ENCODE measurements around the gene KRT34. TPM values are rescaled to one million over a fixed set of nuclear protein-coding genes. Genes with fewer than 3 reads are reported as not detected.

The KRT34 gene
- total RNA-seq, 5 donors from 2014 or later (not counting 1 experiment from before 2014, with no cell fraction given), result not detected

DNA sequence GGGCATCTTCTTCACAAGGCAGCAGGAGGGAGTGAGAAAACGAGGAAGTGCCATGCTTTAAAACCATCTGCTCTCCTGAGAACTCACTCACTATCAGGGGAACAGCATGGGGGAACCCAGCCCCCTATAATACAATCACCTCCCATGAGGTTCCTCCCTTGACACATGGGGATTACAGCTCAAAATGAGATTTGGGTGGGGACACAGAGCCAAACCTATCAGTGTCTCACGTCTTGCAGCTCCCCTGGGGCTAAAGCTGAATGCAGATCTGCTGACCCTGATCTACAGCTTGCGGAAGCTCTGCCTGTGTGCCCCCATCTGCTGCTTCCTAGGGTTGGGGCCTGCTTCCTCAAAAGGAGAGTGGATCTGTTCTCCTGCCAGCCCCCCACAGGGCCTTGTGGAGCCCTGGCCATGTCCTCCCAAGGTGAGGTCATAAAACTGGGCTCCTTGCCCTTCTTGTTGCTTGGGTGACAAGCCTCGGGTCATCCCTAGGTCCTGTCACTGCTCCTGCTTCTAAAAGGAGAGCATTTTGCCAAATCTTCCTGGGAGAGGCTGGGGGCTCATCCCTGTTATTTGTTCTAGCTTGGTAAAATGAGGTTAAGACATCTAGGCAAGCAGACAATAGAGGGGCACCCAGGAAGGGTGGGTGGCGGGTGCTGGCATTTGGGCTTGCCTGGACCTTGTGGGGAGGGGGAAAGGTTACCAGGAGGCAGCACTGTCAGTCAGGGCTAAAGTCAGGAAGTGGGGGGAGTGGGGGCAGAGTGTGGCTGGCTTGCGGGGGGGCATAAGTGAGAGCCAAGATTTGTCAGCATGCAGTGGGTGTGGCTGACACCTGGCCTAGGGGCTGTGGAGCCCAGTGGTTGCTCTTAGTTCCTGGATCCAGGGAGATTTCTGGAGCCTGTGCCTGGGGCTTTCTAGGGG is 47.5 kb downstream of the KRT34 start:
- no peaks in the 10 kb centered on the region for H3K36me3 Mint-ChIP-seq
- POLR2A ChIA-PET, result no interaction called here
- H3K9me3 Mint-ChIP-seq, result no peaks in the 10 kb centered on the region
- H3K4me1 ChIP-seq (ENCODE audit: control insufficient read depth in 1 of 2, extremely low read depth in 1 of 2, insufficient read depth in 2 of 2, low read length in 2 of 2), result peaks cover 18 to 51% of the 10 kb centered on the region in 2 experiments
- H3K27me3 Mint-ChIP-seq, result no peaks in the 10 kb centered on the region
- peak in 1 of 4 experiments; percentile 15 for ATAC-seq (replicated peaks in 1 of 4)
- no peaks in the 10 kb centered on the region for H3K36me3 ChIP-seq (ENCODE audit: control insufficient read depth in 2 of 2, extremely low read depth in 1 of 2, insufficient read depth in 1 of 2, low read length in 1 of 2)
- peak overlapping the region; percentile 23 to 77 for H3K27ac Mint-ChIP-seq
- H3K4me3 Mint-ChIP-seq, result peak overlapping the region in 1 of 3 donors; percentile 53
- no peaks in the 10 kb centered on the region for H3K9me3 ChIP-seq
- CTCF ChIA-PET, result interaction anchor here in 1 of 2 donors (0.8 kb wide), 1 partner anchor 691 kb away, joined by 6 read pairs; no protein-coding TSS in a partner anchor
- no peak overlapping the region for H3K27ac ChIP-seq (ENCODE audit: low read length)
- peaks cover 57 to 67% (median 62%) of the 10 kb centered on the region in 3 donors for H3K4me1 Mint-ChIP-seq
- no peak overlapping the region for H3K4me3 ChIP-seq (ENCODE audit: control insufficient read depth in 1 of 2, extremely low read depth in 1 of 2, low read length in 1 of 2)
- H3K27me3 ChIP-seq (replicated peaks in 1 of 2; ENCODE audit: control insufficient read depth in 2 of 2, extremely low read depth in 1 of 2, insufficient read depth in 2 of 2, low read length in 1 of 2), result no peaks in the 10 kb centered on the region
- DNase-seq, result peak in 4 of 35 experiments; percentile 17 to 39 (median 20)
- WGBS (ENCODE audit: insufficient coverage), result 70% methylated on average over 5 of the region's 6 CpGs

- Mint-ChIP-seq H3K9me3 (no peaks in the 10 kb centered on the region), H3K27me3 (no peaks in the 10 kb centered on the region), H3K4me1 (peaks cover 49 to 62% (median 54%) of the 10 kb centered on the region in 3 donors), H3K4me3 (peak overlapping the region in 1 of 3 donors; percentile 53), H3K27ac (peak overlapping the region in 1 of 2 donors; percentile 57), H3K36me3 (no peaks in the 10 kb centered on the region)
- 100% methylated on average over 2 of the region's 3 CpGs for WGBS (ENCODE audit: insufficient coverage)
- Histone ChIP-seq H3K9me3 (no peaks in the 10 kb centered on the region), H3K27ac (ENCODE audit: low read length) (no peak overlapping the region), H3K4me1 (ENCODE audit: control insufficient read depth in 1 of 2, extremely low read depth in 1 of 2, insufficient read depth in 2 of 2, low read length in 2 of 2) (peaks cover 9 to 52% of the 10 kb centered on the region in 2 experiments), H3K36me3 (ENCODE audit: control insufficient read depth in 2 of 2, extremely low read depth in 1 of 2, insufficient read depth in 1 of 2, low read length in 1 of 2) (no peaks in the 10 kb centered on the region), H3K4me3 (ENCODE audit: control insufficient read depth in 1 of 2, extremely low read depth in 1 of 2, low read length in 1 of 2) (no peak overlapping the region), H3K27me3 (replicated peaks in 1 of 2; ENCODE audit: control insufficient read depth in 2 of 2, extremely low read depth in 1 of 2, insufficient read depth in 2 of 2, low read length in 1 of 2) (no peaks in the 10 kb centered on the region)
- DNase-seq (no peak), ATAC-seq (replicated peaks in 1 of 4) (no peak)
- ChIA-PET POLR2A (interaction anchor here in 1 of 2 donors (0.6 kb wide), 1 partner anchor 295 kb away, joined by 4 read pairs; no protein-coding TSS in a partner anchor), CTCF (interaction anchor here in 1 of 2 donors (0.6 kb wide), 1 partner anchor 1095 kb away, joined by 5 read pairs; no protein-coding TSS in a partner anchor)
Measured at GRCh38 chr17:41333836-41334235, 48.3 kb downstream of the KRT34 start.

DNA sequence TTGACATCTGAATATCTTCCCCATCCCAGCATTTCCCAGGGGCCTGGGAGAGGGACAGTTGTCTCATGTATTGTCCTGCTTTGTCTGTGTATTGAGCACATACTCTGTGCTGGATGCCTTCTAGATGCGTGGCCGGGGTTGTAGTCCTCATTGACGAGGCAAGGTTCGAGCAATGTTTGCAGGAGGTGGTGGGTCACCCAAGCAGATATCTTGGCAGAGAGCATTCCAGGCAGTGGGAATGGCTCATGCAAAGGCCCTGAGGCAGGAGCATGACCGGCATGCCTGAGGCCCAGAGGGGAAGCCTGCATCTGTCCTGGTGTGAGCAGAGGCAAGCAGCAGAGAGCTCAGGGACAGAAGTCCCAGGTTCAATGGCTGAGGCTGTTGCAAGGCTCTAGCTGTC is 49.0 kb downstream of the KRT34 start:
- Histone ChIP-seq H3K36me3 (ENCODE audit: control insufficient read depth in 2 of 2, extremely low read depth in 1 of 2, insufficient read depth in 1 of 2, low read length in 1 of 2) (no peaks in the 10 kb centered on the region), H3K4me1 (ENCODE audit: control insufficient read depth in 1 of 2, extremely low read depth in 1 of 2, insufficient read depth in 2 of 2, low read length in 2 of 2) (peaks cover 4 to 57% of the 10 kb centered on the region in 2 experiments), H3K27me3 (replicated peaks in 1 of 2; ENCODE audit: control insufficient read depth in 2 of 2, extremely low read depth in 1 of 2, insufficient read depth in 2 of 2, low read length in 1 of 2) (no peaks in the 10 kb centered on the region), H3K9me3 (no peaks in the 10 kb centered on the region), H3K4me3 (ENCODE audit: control insufficient read depth in 1 of 2, extremely low read depth in 1 of 2, low read length in 1 of 2) (no peak overlapping the region), H3K27ac (ENCODE audit: low read length) (no peak overlapping the region)
- Mint-ChIP-seq H3K9me3 (no peaks in the 10 kb centered on the region), H3K4me1 (peaks cover 49 to 62% (median 51%) of the 10 kb centered on the region in 3 donors), H3K27ac (peak overlapping the region in 1 of 2 donors; percentile 34), H3K27me3 (no peaks in the 10 kb centered on the region), H3K4me3 (peak overlapping the region in 1 of 3 donors; percentile 53), H3K36me3 (no peaks in the 10 kb centered on the region)
- POLR2A ChIA-PET, result interaction anchor here in 1 of 2 donors (0.6 kb wide), 2 partner anchors 20 to 294 kb away, joined by 3 to 4 read pairs; no protein-coding TSS in a partner anchor
- CTCF ChIA-PET, result no interaction called here
- WGBS (ENCODE audit: insufficient coverage), result 96% methylated on average over 5 of the region's 5 CpGs
- ATAC-seq (replicated peaks in 1 of 4), result no peak
- DNase-seq, result no peak

DNA sequence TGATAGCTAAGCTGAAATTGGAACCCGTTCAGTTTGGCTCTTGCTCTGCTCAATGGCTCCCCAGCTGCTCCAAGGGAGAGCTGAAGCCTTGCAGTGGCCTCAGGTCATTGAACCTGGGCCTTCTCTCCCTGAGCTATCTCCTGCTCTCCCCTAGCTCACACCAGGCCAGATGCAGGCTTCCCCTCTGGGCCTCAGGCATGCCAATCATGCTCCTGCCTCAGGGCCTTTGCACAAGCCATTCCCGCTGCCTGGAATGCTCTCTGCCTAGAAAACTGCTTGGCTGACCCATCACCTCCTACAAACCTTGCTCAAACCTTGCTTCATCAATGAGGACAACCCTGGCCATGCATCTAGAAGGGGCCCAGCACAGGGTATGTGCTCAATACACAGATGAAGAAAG is 49.9 kb downstream of the KRT34 start:
- H3K27ac ChIP-seq (ENCODE audit: low read length), result no peak overlapping the region
- Mint-ChIP-seq H3K4me3 (no peak overlapping the region), H3K36me3 (no peaks in the 10 kb centered on the region), H3K4me1 (peaks cover 46 to 60% (median 52%) of the 10 kb centered on the region in 3 donors), H3K27ac (no peak overlapping the region), H3K9me3 (no peaks in the 10 kb centered on the region), H3K27me3 (no peaks in the 10 kb centered on the region)
- H3K27me3 ChIP-seq (replicated peaks in 1 of 2; ENCODE audit: control insufficient read depth in 2 of 2, extremely low read depth in 1 of 2, insufficient read depth in 2 of 2, low read length in 1 of 2), result peaks cover 0 to 2% of the 10 kb centered on the region in 2 experiments
- H3K4me3 ChIP-seq (ENCODE audit: control insufficient read depth in 1 of 2, extremely low read depth in 1 of 2, low read length in 1 of 2), result no peak overlapping the region
- ChIA-PET POLR2A (no interaction called here), CTCF (no interaction called here)
- no peak for ATAC-seq (replicated peaks in 1 of 4)
- H3K9me3 ChIP-seq, result no peaks in the 10 kb centered on the region
- H3K4me1 ChIP-seq (ENCODE audit: control insufficient read depth in 1 of 2, extremely low read depth in 1 of 2, insufficient read depth in 2 of 2, low read length in 2 of 2), result peaks cover 0 to 63% of the 10 kb centered on the region in 2 experiments
- no peaks in the 10 kb centered on the region for H3K36me3 ChIP-seq (ENCODE audit: control insufficient read depth in 2 of 2, extremely low read depth in 1 of 2, insufficient read depth in 1 of 2, low read length in 1 of 2)
- no peak for DNase-seq
- WGBS (ENCODE audit: insufficient coverage), result 62% methylated on average over 2 of the region's 2 CpGs

- Mint-ChIP-seq H3K27me3 (no peaks in the 10 kb centered on the region), H3K9me3 (no peaks in the 10 kb centered on the region), H3K4me1 (peaks cover 50 to 60% (median 58%) of the 10 kb centered on the region in 3 donors), H3K4me3 (no peak overlapping the region), H3K27ac (no peak overlapping the region), H3K36me3 (no peaks in the 10 kb centered on the region)
- Histone ChIP-seq H3K9me3 (no peaks in the 10 kb centered on the region), H3K27me3 (replicated peaks in 1 of 2; ENCODE audit: control insufficient read depth in 2 of 2, extremely low read depth in 1 of 2, insufficient read depth in 2 of 2, low read length in 1 of 2) (peaks cover 0 to 2% of the 10 kb centered on the region in 2 experiments), H3K27ac (ENCODE audit: low read length) (no peak overlapping the region), H3K4me1 (ENCODE audit: control insufficient read depth in 1 of 2, extremely low read depth in 1 of 2, insufficient read depth in 2 of 2, low read length in 2 of 2) (peaks cover 0 to 65% of the 10 kb centered on the region in 2 experiments), H3K4me3 (ENCODE audit: control insufficient read depth in 1 of 2, extremely low read depth in 1 of 2, low read length in 1 of 2) (no peak overlapping the region), H3K36me3 (ENCODE audit: control insufficient read depth in 2 of 2, extremely low read depth in 1 of 2, insufficient read depth in 1 of 2, low read length in 1 of 2) (no peaks in the 10 kb centered on the region)
- ChIA-PET CTCF (interaction anchor here in 1 of 2 donors (0.6 kb wide), 1 partner anchor 10 kb away, joined by 3 read pairs; no protein-coding TSS in a partner anchor), POLR2A (no interaction called here)
- WGBS (ENCODE audit: insufficient coverage), result 78% methylated on average over 3 of the region's 7 CpGs
- DNase-seq (no peak), ATAC-seq (replicated peaks in 1 of 4) (no peak)
Measured at GRCh38 chr17:41331606-41332005, 50.5 kb downstream of the KRT34 start.

DNA sequence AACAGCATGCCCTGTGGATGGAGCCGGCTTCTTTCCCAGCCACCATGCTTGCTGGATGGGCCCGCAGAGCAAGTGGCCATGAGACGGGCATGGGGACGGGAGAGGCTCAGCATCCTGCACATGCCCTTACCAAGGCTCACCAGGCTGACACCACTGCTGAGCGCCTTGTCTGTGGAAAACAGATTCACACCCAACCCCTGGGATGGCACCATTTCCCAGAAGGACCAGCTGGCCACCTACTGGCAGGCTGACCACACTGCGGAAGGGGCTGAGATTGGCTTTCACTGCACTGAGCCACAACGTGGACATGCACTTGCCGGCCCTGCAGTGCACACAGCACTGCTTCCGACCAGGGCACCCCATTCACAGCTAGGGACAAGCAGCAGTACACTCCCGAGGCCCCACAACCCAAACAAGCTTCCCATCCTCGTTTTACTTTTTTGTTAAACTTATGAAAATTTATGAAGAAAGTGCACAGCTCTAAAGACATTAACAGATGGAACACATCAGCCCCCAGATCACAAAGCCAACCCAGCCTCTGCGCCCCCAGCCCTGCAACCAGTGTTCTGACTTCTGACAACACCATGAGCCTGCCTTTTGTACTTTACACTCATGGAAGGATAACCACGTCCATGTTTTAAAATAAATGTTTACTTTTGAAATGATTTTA is 52.7 kb downstream of the KRT34 start:
- H3K4me3 ChIP-seq (ENCODE audit: control insufficient read depth in 1 of 2, extremely low read depth in 1 of 2, low read length in 1 of 2), result no peak overlapping the region
- H3K9me3 ChIP-seq, result no peaks in the 10 kb centered on the region
- H3K36me3 ChIP-seq (ENCODE audit: control insufficient read depth in 2 of 2, extremely low read depth in 1 of 2, insufficient read depth in 1 of 2, low read length in 1 of 2), result no peaks in the 10 kb centered on the region
- CTCF ChIA-PET, result interaction anchor here in 1 of 2 donors (1.1 kb wide), 1 partner anchor 10 kb away, joined by 4 read pairs; no protein-coding TSS in a partner anchor
- Mint-ChIP-seq H3K27me3 (no peaks in the 10 kb centered on the region), H3K9me3 (no peaks in the 10 kb centered on the region), H3K4me1 (peaks cover 34 to 56% (median 54%) of the 10 kb centered on the region in 3 donors), H3K4me3 (no peak overlapping the region), H3K27ac (no peak overlapping the region), H3K36me3 (no peaks in the 10 kb centered on the region)
- POLR2A ChIA-PET, result no interaction called here
- H3K4me1 ChIP-seq (ENCODE audit: control insufficient read depth in 1 of 2, extremely low read depth in 1 of 2, insufficient read depth in 2 of 2, low read length in 2 of 2), result peaks cover 0 to 65% of the 10 kb centered on the region in 2 experiments
- H3K27ac ChIP-seq (ENCODE audit: low read length), result no peak overlapping the region
- WGBS (ENCODE audit: insufficient coverage), result 74% methylated on average over 10 of the region's 13 CpGs
- no peak for ATAC-seq (replicated peaks in 1 of 4)
- DNase-seq, result peak in 2 of 35 experiments; percentile 28 to 37
- H3K27me3 ChIP-seq (replicated peaks in 1 of 2; ENCODE audit: control insufficient read depth in 2 of 2, extremely low read depth in 1 of 2, insufficient read depth in 2 of 2, low read length in 1 of 2), result peaks cover 0 to 2% of the 10 kb centered on the region in 2 experiments

All from T-cell (primary cell).